ENCODE results near the gene HSF5. TPM values are rescaled to one million over a fixed set of nuclear protein-coding genes. Genes with fewer than 3 reads are reported as not detected.

The HSF5 gene
- total and polyA plus RNA-seq, 2 of the 4 experiments (the other 2 are of a cell fraction) = not detected

DNA sequence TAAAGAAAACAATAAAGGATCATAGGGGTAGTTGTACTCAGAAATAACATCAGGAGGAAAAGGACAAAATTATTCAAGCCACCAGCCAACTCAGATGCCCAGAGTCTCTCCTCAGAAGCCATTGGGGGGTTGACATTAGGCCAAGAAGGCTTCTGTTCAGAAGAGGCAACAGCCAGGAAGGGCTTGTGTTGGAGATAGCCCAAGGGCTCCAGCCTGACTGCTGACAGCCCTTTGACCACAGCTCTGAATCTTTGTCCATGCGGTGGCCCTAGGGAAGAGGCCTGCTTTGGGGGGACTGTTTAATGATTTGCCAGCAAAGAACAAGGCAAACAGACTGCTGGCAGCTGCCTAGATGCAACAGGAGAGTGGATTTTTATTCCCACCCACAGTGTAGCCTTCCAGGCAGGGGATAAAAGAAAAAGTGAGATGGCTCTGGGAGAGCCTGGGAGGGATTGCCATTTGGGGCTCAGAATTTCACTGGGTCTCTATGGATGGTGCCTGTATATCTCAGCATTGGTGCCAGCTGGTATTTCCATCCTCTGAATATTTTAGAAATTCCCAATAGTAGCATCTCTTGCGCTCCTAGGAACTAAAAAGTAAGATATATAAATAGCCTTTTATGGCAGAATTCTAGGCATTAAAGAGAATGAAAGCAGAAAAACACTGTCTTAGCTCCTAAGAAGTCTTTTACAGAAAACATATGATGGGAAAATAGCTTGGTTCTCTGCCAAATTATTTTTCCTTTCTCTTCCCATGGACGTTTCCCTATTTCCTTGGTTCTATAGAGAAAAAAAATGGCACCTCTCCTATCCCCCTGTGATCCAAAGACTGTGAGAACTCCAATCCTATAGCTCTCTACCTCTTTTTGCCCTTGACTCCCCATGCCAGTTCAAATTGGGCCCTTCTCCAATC lies 106.8 kb downstream of the HSF5 start:
- H3K79me1 ChIP-seq (ENCODE audit: low read depth in 1 of 2, low read length in 2 of 2) = no peaks in the 10 kb centered on the region
- H4K91ac ChIP-seq (ENCODE audit: insufficient read depth, low read depth, low read length) = no peak overlapping the region
- no peak overlapping the region for H2AK9ac ChIP-seq (replicated peaks; ENCODE audit: low read depth, low read length, poor library complexity)
- no peak overlapping the region for H3K27ac ChIP-seq (ENCODE audit: insufficient read depth, low read length)
- H2AK5ac ChIP-seq (ENCODE audit: low read depth, low read length) = no peak overlapping the region
- intact Hi-C loops (cut with micrococcal nuclease) = no loop called here
- no peak overlapping the region for H3K56ac ChIP-seq (ENCODE audit: extremely low read depth, insufficient read depth, low read length)
- no peak overlapping the region for H2BK120ac ChIP-seq (ENCODE audit: low read depth, low read length)
- no peak overlapping the region for H3K18ac ChIP-seq (ENCODE audit: low read depth, low read length)
- no peak overlapping the region for H3K23ac ChIP-seq (ENCODE audit: low read depth, low read length)
- no peak overlapping the region for H2BK20ac ChIP-seq (ENCODE audit: low read depth, low read length)
- H2BK15ac ChIP-seq (ENCODE audit: low read depth, low read length) = no peak overlapping the region
- H4K8ac ChIP-seq (ENCODE audit: low read depth in 2 of 2, low read length in 2 of 2) = no peak overlapping the region
- no peak for ATAC-seq (ENCODE audit: low read depth)
- no peaks in the 10 kb centered on the region for H3K4me1 ChIP-seq (ENCODE audit: control insufficient read depth, insufficient read depth, low read length)
- CTCF ChIA-PET = interaction anchor here (0.5 kb wide), 1 partner anchor 119 kb away, joined by 5 read pairs; no protein-coding TSS in a partner anchor
- no peak overlapping the region for H3K14ac ChIP-seq (replicated peaks; ENCODE audit: low read depth, low read length)
- no peak overlapping the region for H3K9ac ChIP-seq (ENCODE audit: low read depth, low read length)
- H3K27me3 ChIP-seq (ENCODE audit: control insufficient read depth, insufficient read depth, low read length) = peaks cover 23% of the 10 kb centered on the region
- WGBS, 2 experiments (ENCODE audit: extremely low coverage in 2 of 2, insufficient read length in 1 of 2) = no CpG with 5 or more reads among the region's 3 CpGs
- no peak overlapping the region for H3K4ac ChIP-seq (ENCODE audit: low read depth, low read length)
- H3K9me1 ChIP-seq (ENCODE audit: insufficient read depth, low read length) = no peaks in the 10 kb centered on the region
- POLR2A ChIA-PET (ENCODE audit: unreplicated experiment) = interaction anchor here (0.7 kb wide), 1 partner anchor 15 kb away, joined by 4 read pairs; no protein-coding TSS in a partner anchor
- no peak overlapping the region for H3K4me3 ChIP-seq (ENCODE audit: insufficient read depth, low read depth, low read length)
- TF ChIP-seq MXI1 (IDR thresholded peaks at IDR 0.05; ENCODE audit: borderline replicate concordance, low read depth, low read length) (no peak), NFE2L2 (IDR thresholded peaks at IDR 0.05; ENCODE audit: low read depth, low read length) (no peak), CHD1 (IDR thresholded peaks at IDR 0.05; ENCODE audit: low read depth, low read length) (no peak), MAZ (IDR thresholded peaks at IDR 0.05; ENCODE audit: borderline replicate concordance, low read depth, low read length) (no peak), MAFK (IDR thresholded peaks at IDR 0.05; ENCODE audit: low read depth, low read length) (no peak), BHLHE40 (IDR thresholded peaks at IDR 0.05; ENCODE audit: low read depth, low read length) (no peak), CEBPB (IDR thresholded peaks at IDR 0.05; ENCODE audit: low read depth, low read length) (no peak), RCOR1 (IDR thresholded peaks at IDR 0.05; ENCODE audit: insufficient replicate concordance, low read length) (no peak)
- no TSS peak for BruUV-seq (replicated peaks)
- no peaks in the 10 kb centered on the region for H3K36me3 ChIP-seq (ENCODE audit: control insufficient read depth, insufficient read depth, low read length)
- DNase-seq = no peak
- dilution Hi-C loops (cut with HindIII; ENCODE audit: low sequenced_read_pairs, unreplicated experiment) = no loop called here
- no peak overlapping the region for H2AFZ ChIP-seq (replicated peaks; ENCODE audit: low read length, poor library complexity)
- in situ Hi-C loops (cut with MboI; ENCODE audit: low sequenced_read_pairs) = no loop called here
- no peak overlapping the region for H2BK5ac ChIP-seq (ENCODE audit: low read depth, low read length, poor library complexity, severe bottlenecking)
- H4K5ac ChIP-seq (ENCODE audit: low read depth, low read length) = no peak overlapping the region
- H3K9me3 ChIP-seq (ENCODE audit: control insufficient read depth, insufficient read depth, low read length) = no peaks in the 10 kb centered on the region
- no peak overlapping the region for H3K4me2 ChIP-seq (ENCODE audit: low read depth, low read length)
- no peaks in the 10 kb centered on the region for H4K20me1 ChIP-seq (ENCODE audit: insufficient read depth, low read length)

Measured in IMR-90 (cell line).